Vagina (tissue), 2 donors: ENCODE data around the gene DLG2.

Experiments used
- CTCF ChIP-seq, 3 experiments: fragments of 450-650 bp in 2 of 3; fragments of 200-600 bp in 1 of 3; sonication (generic) in 1 of 3; IDR thresholded peaks; one replicate each; pipeline ENCODE4 v1.5.1; 2017 to 2019; ENCODE audit warnings: antibody characterized with exemption in 3 of 3, mild to moderate bottlenecking in 2 of 3, moderate library complexity in 2 of 3
- POLR2A ChIP-seq, 2 donors: fragments of 450-650 bp; IDR thresholded peaks; one replicate each; pipeline ENCODE4 v1.6.1; 2017; ENCODE audit warnings: antibody characterized with exemption in 2 of 2, mild to moderate bottlenecking in 2 of 2, moderate library complexity in 2 of 2
- POLR2AphosphoS5 ChIP-seq, 2 donors: sonication (generic); formaldehyde crosslinking; IDR thresholded peaks; one replicate each; pipeline ENCODE4 v1.9.0; 2017; ENCODE audit warnings: antibody characterized with exemption in 2 of 2, mild to moderate bottlenecking in 2 of 2, low read depth in 1 of 2; ENCODE audit not compliant: insufficient read depth in 1 of 2

GRCh38 chr11:84236436-84236835, 1390.7 kb downstream of the DLG2 start:
- TF ChIP-seq CTCF (IDR thresholded peaks at IDR 0.05): no peak
- no peak for TF ChIP-seq POLR2A (IDR thresholded peaks at IDR 0.05)
- no peak for TF ChIP-seq POLR2AphosphoS5 (IDR thresholded peaks at IDR 0.05; ENCODE audit: insufficient read depth in 1 of 2, low read depth in 1 of 2)
